HG02763 (cell line): Measurements from ENCODE around the gene CDC42EP3.
A peak's percentile ranks its signal among the peaks of the same experiment; 100 is the strongest.

ENCODE experiments used
- ATAC-seq: cut with Tn5 transposase; IDR thresholded peaks from one replicate; pipeline ENCODE4 v1.9.1; 2021; ENCODE audit warnings: mild to moderate bottlenecking, moderate library complexity; ENCODE audit not compliant: unreplicated experiment

Gene CDC42EP3

GRCh38 chr2:37671009-37671815, at the start of gene CDC42EP3:
TSS of gene CDC42EP3 (minus strand) at chr2:37671642. CDS start at chr2:37646587, 25,055 bp downstream.
- peak; percentile 44 for ATAC-seq

GRCh38 chr2:37721201-37721560, 49.7 kb upstream of the CDC42EP3 start:
- ATAC-seq, result no peak

GRCh38 chr2:37720533-37721200, 49.2 kb upstream of the CDC42EP3 start:
- no peak for ATAC-seq

- ATAC-seq, result no peak
Observed at GRCh38 chr2:37718515-37719161, 47.2 kb upstream of the CDC42EP3 start.

- no peak for ATAC-seq
Observed at GRCh38 chr2:37713258-37713700, 41.8 kb upstream of the CDC42EP3 start.

GRCh38 chr2:37711831-37712230, 40.4 kb upstream of the CDC42EP3 start:
- ATAC-seq, result no peak

- ATAC-seq, result no peak
Observed at GRCh38 chr2:37711308-37711731, 39.9 kb upstream of the CDC42EP3 start.

GRCh38 chr2:37709111-37709510, 37.7 kb upstream of the CDC42EP3 start:
- no peak for ATAC-seq

- no peak for ATAC-seq
Observed at GRCh38 chr2:37708146-37708545, 36.7 kb upstream of the CDC42EP3 start.

- no peak for ATAC-seq
Observed at GRCh38 chr2:37707393-37707792, 36.0 kb upstream of the CDC42EP3 start.

GRCh38 chr2:37706334-37707183, 35.1 kb upstream of the CDC42EP3 start:
- ATAC-seq, result no peak

- ATAC-seq, result no peak
Observed at GRCh38 chr2:37705191-37705590, 33.7 kb upstream of the CDC42EP3 start.

GRCh38 chr2:37698931-37699481, 27.6 kb upstream of the CDC42EP3 start:
- no peak for ATAC-seq

- ATAC-seq, result no peak
Observed at GRCh38 chr2:37695336-37695735, 23.9 kb upstream of the CDC42EP3 start.

- no peak for ATAC-seq
Observed at GRCh38 chr2:37692711-37693110, 21.3 kb upstream of the CDC42EP3 start.

GRCh38 chr2:37689751-37690150, 18.3 kb upstream of the CDC42EP3 start:
- ATAC-seq, result no peak

- no peak for ATAC-seq
Observed at GRCh38 chr2:37688771-37689468, 17.5 kb upstream of the CDC42EP3 start.

GRCh38 chr2:37686792-37687526, 15.5 kb upstream of the CDC42EP3 start:
- no peak for ATAC-seq

- ATAC-seq, result no peak
Observed at GRCh38 chr2:37684809-37685208, 13.4 kb upstream of the CDC42EP3 start.
